Mesenchymal stem cell (in vitro differentiated cells and primary cell): Measurements from ENCODE around the gene ELAVL1. TPM values are rescaled to one million over a fixed set of nuclear protein-coding genes. Genes with fewer than 3 reads are reported as not detected.

ENCODE experiments used
- DNase-seq: peaks from one replicate; pipeline ENCODE4 v3.0.0-alpha.2; 2013
- H2AFZ ChIP-seq: one replicate; pipeline ENCODE4 v1.6.1; 2013; ENCODE audit warnings: low read depth, mild to moderate bottlenecking, control low read depth, inconsistent platforms, low read length, moderate library complexity
- H2AK5ac ChIP-seq: 2 replicates; pipeline ENCODE4 v1.6.1; 2013; ENCODE audit warnings: low read length, moderate library complexity, mild to moderate bottlenecking, inconsistent platforms; ENCODE audit not compliant: severe bottlenecking
- H2BK120ac ChIP-seq: one replicate; pipeline ENCODE4 v1.6.1; 2013; ENCODE audit warnings: low read depth, mild to moderate bottlenecking, inconsistent platforms, low read length, moderate library complexity
- H2BK12ac ChIP-seq, 2 experiments: one replicate each; pipeline ENCODE4 v1.6.1; 2013; ENCODE audit warnings: inconsistent platforms in 2 of 2, low read length in 2 of 2, mild to moderate bottlenecking in 2 of 2, moderate library complexity in 2 of 2, control low read depth in 1 of 2
- H2BK15ac ChIP-seq: one replicate; pipeline ENCODE4 v1.6.1; 2013; ENCODE audit warnings: mild to moderate bottlenecking, low read depth, inconsistent platforms; ENCODE audit not compliant: poor library complexity, severe bottlenecking
- H2BK5ac ChIP-seq: 2 replicates; pipeline ENCODE4 v1.6.1; 2013; ENCODE audit warnings: low read depth, mild to moderate bottlenecking, low read length, control low read depth, inconsistent platforms; ENCODE audit not compliant: poor library complexity, severe bottlenecking
- H3K14ac ChIP-seq, 2 experiments: one replicate each; pipeline ENCODE4 v1.6.1; 2013; ENCODE audit warnings: inconsistent platforms in 2 of 2, low read length in 2 of 2, control low read depth in 1 of 2, mild to moderate bottlenecking in 1 of 2, moderate library complexity in 1 of 2
- H3K18ac ChIP-seq, 2 experiments: one replicate each; pipeline ENCODE4 v1.6.1; 2013; ENCODE audit warnings: inconsistent platforms in 2 of 2, low read length in 2 of 2, control low read depth in 1 of 2, low read depth in 1 of 2, mild to moderate bottlenecking in 1 of 2
- H3K23ac ChIP-seq, 2 experiments: one replicate each; pipeline ENCODE4 v1.6.1; 2013; ENCODE audit warnings: inconsistent platforms in 2 of 2, low read length in 2 of 2, mild to moderate bottlenecking in 2 of 2, moderate library complexity in 2 of 2, control low read depth in 1 of 2
- H3K27ac ChIP-seq: 2 replicates; pipeline ENCODE4 v1.5.1; 2013; ENCODE audit warnings: mild to moderate bottlenecking, moderate library complexity, low read length, control low read depth, inconsistent platforms; ENCODE audit not compliant: poor library complexity, severe bottlenecking
- H3K27me3 ChIP-seq, 2 experiments: 2 replicates each; pipeline versions ENCODE4 v1.6.1 to v1.7.0; 2013; ENCODE audit warnings: low read length in 2 of 2, mild to moderate bottlenecking in 2 of 2, moderate library complexity in 2 of 2, control low read depth in 1 of 2, inconsistent platforms in 1 of 2; ENCODE audit not compliant: control insufficient read depth in 1 of 2, insufficient read depth in 1 of 2
- H3K36me3 ChIP-seq, 2 experiments: 2 replicates each; pipeline versions ENCODE4 v1.6.1 to v1.7.0; 2013; ENCODE audit warnings: low read length in 2 of 2, control low read depth in 1 of 2, inconsistent platforms in 1 of 2, low read depth in 1 of 2, mild to moderate bottlenecking in 1 of 2; ENCODE audit not compliant: insufficient read depth in 2 of 2, control insufficient read depth in 1 of 2
- H3K4ac ChIP-seq, 2 experiments: one replicate each; pipeline ENCODE4 v1.6.1; 2013; ENCODE audit warnings: inconsistent platforms in 2 of 2, low read length in 2 of 2, mild to moderate bottlenecking in 2 of 2, moderate library complexity in 2 of 2, control low read depth in 1 of 2, low read depth in 1 of 2
- H3K4me1 ChIP-seq: 2 replicates; pipeline ENCODE4 v1.6.1; 2013; ENCODE audit warnings: low read depth, low read length, control low read depth; ENCODE audit not compliant: control insufficient read depth, insufficient read depth
- H3K4me2 ChIP-seq: 2 replicates; pipeline ENCODE4 v1.6.1; 2013; ENCODE audit warnings: low read length, mild to moderate bottlenecking, inconsistent platforms; ENCODE audit not compliant: poor library complexity, severe bottlenecking
- H3K4me3 ChIP-seq, 2 experiments: 2 replicates each; pipeline versions ENCODE4 v1.5.1 to v1.7.0; 2013; ENCODE audit warnings: low read length in 2 of 2, mild to moderate bottlenecking in 2 of 2, control low read depth in 1 of 2, low read depth in 1 of 2; ENCODE audit not compliant: insufficient read depth in 1 of 2
- H3K79me1 ChIP-seq: replicated peaks from 2 replicates; pipeline ENCODE4 v1.6.1; 2013; ENCODE audit warnings: mild to moderate bottlenecking, control low read depth, low read length, inconsistent platforms; ENCODE audit not compliant: poor library complexity, severe bottlenecking
- H3K9ac ChIP-seq: 2 replicates; pipeline ENCODE4 v1.7.0; 2013; ENCODE audit warnings: mild to moderate bottlenecking, low read length, moderate library complexity
- H3K9me3 ChIP-seq: 2 replicates; pipeline ENCODE4 v1.7.0; 2013; ENCODE audit warnings: mild to moderate bottlenecking, low read length; ENCODE audit not compliant: control insufficient read depth
- H4K8ac ChIP-seq: one replicate; pipeline ENCODE4 v1.6.1; 2013; ENCODE audit warnings: inconsistent platforms, mild to moderate bottlenecking, low read length, moderate library complexity
- H4K91ac ChIP-seq: one replicate; pipeline ENCODE4 v1.6.1; 2013; ENCODE audit warnings: mild to moderate bottlenecking, low read length, inconsistent platforms
- WGBS: methylation state at CpG from one replicate; pipeline ENCODE4 v1.1.7; 2013; ENCODE audit warnings: mixed read lengths; 5-methylcytosine and 5-hydroxymethylcytosine counted together
- polyA plus RNA-seq, 2 experiments: library from polyadenylated mRNA; stranded (reverse); fragments of 200-250 nt; gene quantifications; one replicate each; pipeline ENCODE4 v1.2.3, GENCODE V29; 2013

The ELAVL1 gene
- 48.1 TPM for polyA plus RNA-seq (2013, experiment 1 of 2)
- polyA plus RNA-seq (2013, experiment 2 of 2), result 46.4 TPM

DNA sequence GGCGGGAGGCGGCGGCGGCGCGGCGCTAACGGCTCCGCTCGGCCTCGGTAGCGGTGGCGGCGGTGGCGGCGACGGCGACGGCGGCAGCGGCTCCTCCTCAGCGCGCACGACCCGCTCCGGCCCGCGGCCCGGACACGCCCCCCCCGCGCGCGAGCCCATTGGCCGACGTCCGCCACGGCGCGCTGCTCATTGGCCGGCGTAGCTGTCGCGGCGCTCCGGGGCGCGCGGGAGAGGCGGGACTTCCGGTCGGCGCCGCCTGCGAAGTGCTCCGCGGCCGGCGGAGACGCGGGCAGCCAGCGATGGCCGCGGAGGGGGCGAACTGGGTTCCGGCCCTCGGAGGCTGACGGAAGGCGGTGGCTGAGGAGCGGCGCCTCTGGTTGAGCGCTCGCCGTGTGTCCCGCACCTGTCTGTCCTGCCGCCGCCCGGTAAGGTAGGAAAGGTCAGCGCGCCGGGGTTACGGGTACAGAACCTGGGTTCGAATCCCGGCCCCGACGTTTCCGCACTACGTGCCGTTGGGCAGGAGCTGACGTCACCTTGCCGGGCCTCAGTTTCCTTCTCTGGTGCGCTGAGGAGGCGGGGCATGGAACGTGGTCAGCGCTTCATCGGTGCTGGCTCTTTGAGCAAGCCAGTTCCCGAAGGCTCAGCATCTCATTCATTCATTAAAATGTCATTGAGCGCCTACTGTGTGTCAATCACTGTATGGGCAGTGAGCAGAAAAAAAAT lies at the start of gene ELAVL1:
Gene ELAVL1 (minus strand): TSS at position 108 of the 723 bp plus-strand sequence. CDS start 13,826 bp downstream, outside the sequence.
- peak within 1 kb of the TSS; percentile 79 for H2AFZ ChIP-seq
- peak within 1 kb of the TSS; percentile 65 for H3K27ac ChIP-seq
- peak within 1 kb of the TSS; percentile 33 to 88 for H2BK12ac ChIP-seq
- H2BK15ac ChIP-seq, result peak within 1 kb of the TSS; percentile 17
- H3K4me2 ChIP-seq, result peak within 1 kb of the TSS; percentile 96
- H3K36me3 ChIP-seq, result peaks cover 5 to 8% of the 10 kb centered on the region in 2 experiments
- H3K79me1 ChIP-seq, result peaks cover 5% of the 10 kb centered on the region
- H2AK5ac ChIP-seq, result no peak within 1 kb of the TSS
- DNase-seq, result peak; percentile 88
- H2BK5ac ChIP-seq, result peak within 1 kb of the TSS; percentile 15
- peak within 1 kb of the TSS; percentile 78 for H2BK120ac ChIP-seq
- peak within 1 kb of the TSS; percentile 97 for H4K91ac ChIP-seq
- H3K23ac ChIP-seq, result peak within 1 kb of the TSS; percentile 9 to 64
- H3K4me1 ChIP-seq, result peaks cover 20% of the 10 kb centered on the region
- no peaks in the 10 kb centered on the region for H3K27me3 ChIP-seq
- H3K4me3 ChIP-seq, result peak within 1 kb of the TSS; percentile 92 to 98
- H4K8ac ChIP-seq, result peak within 1 kb of the TSS; percentile 99
- H3K9ac ChIP-seq, result peak within 1 kb of the TSS; percentile 97
- H3K9me3 ChIP-seq, result no peaks in the 10 kb centered on the region
- H3K4ac ChIP-seq, result peak within 1 kb of the TSS; percentile 67 to 73
- under 1% methylated on average over 68 of the region's 98 CpGs for WGBS
- H3K18ac ChIP-seq, result peak within 1 kb of the TSS; percentile 91 to 95
- peak within 1 kb of the TSS in 1 of 2 experiments; percentile 86 for H3K14ac ChIP-seq

DNA sequence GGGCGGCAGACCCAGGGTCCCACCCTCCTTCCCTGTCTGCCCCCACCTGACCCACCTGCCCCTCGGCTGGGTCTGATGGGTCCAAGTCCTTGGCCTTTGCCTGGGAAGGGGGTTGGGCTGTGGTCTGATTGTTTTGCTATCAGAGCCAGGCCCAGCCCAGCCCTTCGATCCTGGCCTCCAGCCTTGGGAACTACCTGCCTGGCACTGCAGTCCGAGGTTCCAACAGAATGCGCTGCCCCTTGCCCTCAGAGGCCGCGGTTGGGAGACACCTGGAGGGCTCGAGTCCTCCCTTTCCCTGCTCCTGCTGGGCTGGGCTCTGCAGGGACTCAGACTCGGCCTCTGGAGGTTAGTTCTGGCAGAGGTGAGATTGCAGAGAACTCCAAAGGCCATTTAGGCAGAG lies 48.7 kb upstream of the ELAVL1 start:
- no peak overlapping the region for H3K4ac ChIP-seq
- H3K23ac ChIP-seq, result no peak overlapping the region
- no peak overlapping the region for H2AK5ac ChIP-seq
- H3K36me3 ChIP-seq, result no peaks in the 10 kb centered on the region
- no peak overlapping the region for H2BK15ac ChIP-seq
- H3K27ac ChIP-seq, result no peak overlapping the region
- peaks cover 11 to 35% of the 10 kb centered on the region in 2 experiments for H3K27me3 ChIP-seq
- peaks cover 10% of the 10 kb centered on the region for H3K4me1 ChIP-seq
- H2BK12ac ChIP-seq, result no peak overlapping the region
- no peak overlapping the region for H3K4me2 ChIP-seq
- 69% methylated on average over 8 of the region's 9 CpGs for WGBS
- H2BK120ac ChIP-seq, result no peak overlapping the region
- H2BK5ac ChIP-seq, result no peak overlapping the region
- no peak overlapping the region for H4K8ac ChIP-seq
- H4K91ac ChIP-seq, result no peak overlapping the region
- H3K4me3 ChIP-seq, result no peak overlapping the region
- H3K79me1 ChIP-seq, result no peaks in the 10 kb centered on the region
- no peak overlapping the region for H3K14ac ChIP-seq
- H3K9ac ChIP-seq, result no peak overlapping the region
- no peak for DNase-seq
- H3K18ac ChIP-seq, result no peak overlapping the region
- no peak overlapping the region for H2AFZ ChIP-seq
- H3K9me3 ChIP-seq, result no peaks in the 10 kb centered on the region

DNA sequence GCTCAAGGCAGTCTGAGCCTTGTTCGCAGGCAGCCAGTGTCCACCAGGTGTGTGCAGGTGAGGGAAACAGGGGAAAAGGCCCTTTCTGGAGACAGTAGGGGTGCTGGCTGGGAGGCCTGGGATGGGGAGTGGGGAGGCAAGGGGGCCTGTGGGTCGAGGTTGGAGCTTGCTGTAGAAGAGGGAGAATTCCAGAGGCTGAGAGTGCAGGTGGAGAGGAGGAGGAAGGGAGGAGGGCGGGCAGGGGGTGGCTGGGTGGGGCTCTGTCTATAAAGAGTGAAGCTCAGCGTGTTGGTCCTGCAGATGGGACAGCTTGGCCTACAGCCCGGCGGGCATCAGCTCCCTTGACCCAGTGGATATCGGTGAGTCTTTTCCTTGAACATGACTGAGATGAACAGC lies 47.0 kb upstream of the ELAVL1 start, which contains the start of gene CCL25:
Gene CCL25 (plus strand): TSS at position 297 of the 396 bp plus-strand sequence. CDS start 290 bp downstream, outside the sequence.
- Histone ChIP-seq H3K4ac (no peak within 1 kb of the TSS), H4K91ac (no peak within 1 kb of the TSS), H3K9ac (no peak within 1 kb of the TSS), H3K4me2 (no peak within 1 kb of the TSS), H2AFZ (no peak within 1 kb of the TSS), H3K4me3 (no peak within 1 kb of the TSS), H4K8ac (no peak within 1 kb of the TSS), H2BK12ac (no peak within 1 kb of the TSS), H3K4me1 (peaks cover 10% of the 10 kb centered on the region), H2BK15ac (no peak within 1 kb of the TSS), H3K79me1 (no peaks in the 10 kb centered on the region), H3K27me3 (peaks cover 11 to 38% of the 10 kb centered on the region in 2 experiments), H2BK5ac (no peak within 1 kb of the TSS), H3K27ac (no peak within 1 kb of the TSS), H3K9me3 (no peaks in the 10 kb centered on the region), H2BK120ac (no peak within 1 kb of the TSS), H3K18ac (no peak within 1 kb of the TSS), H3K23ac (no peak within 1 kb of the TSS), H2AK5ac (no peak within 1 kb of the TSS), H3K36me3 (no peaks in the 10 kb centered on the region), H3K14ac (no peak within 1 kb of the TSS)
- DNase-seq, result no peak
- 71% methylated on average over 7 of the region's 7 CpGs for WGBS

DNA sequence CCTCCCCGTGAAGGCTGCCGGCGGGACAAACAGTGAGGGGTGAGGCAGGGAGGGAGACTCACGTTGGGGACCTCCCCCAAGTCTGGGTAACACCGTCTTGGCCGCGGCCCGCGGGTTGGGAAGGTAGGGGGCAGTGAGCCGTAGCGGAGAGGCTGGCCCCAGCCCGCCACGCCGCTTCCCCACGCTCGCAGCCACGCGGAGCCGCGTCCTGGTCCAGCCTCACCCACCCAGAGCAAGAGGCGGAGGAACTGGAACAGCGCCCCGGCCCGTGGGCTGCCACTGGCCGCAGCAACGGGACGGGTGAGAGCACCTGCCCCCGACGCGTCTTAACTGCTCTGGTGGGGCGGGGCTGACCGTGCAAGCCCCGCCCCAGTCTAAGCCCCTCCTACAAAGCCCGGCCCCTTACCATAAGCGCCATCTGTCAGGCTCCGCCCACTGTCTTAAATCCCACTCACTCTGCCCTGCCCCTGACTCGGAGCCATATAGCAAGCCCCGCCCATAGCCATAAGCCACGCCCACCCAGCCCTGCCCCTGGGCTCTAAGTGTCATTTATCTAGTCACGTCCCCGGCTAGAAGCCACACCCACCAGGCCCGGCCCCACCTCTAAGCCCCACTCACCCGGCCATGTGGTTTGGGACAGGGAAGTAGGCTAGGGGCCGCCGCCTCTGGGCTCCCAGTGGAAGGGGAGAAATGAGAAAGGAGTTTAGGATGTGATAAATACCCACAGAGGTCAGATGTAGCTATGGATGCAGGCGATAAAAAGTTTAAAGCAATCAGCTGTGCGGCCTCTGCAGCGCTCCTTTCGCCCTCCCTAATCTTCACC lies 45.0 kb upstream of the ELAVL1 start:
- Histone ChIP-seq H3K14ac (peak overlapping the region in 1 of 2 experiments; percentile 84), H4K8ac (no peak overlapping the region), H2BK15ac (no peak overlapping the region), H3K18ac (peak overlapping the region in 1 of 2 experiments; percentile 24), H3K36me3 (no peaks in the 10 kb centered on the region), H3K23ac (peak overlapping the region in 1 of 2 experiments; percentile 52), H2AK5ac (no peak overlapping the region), H2BK12ac (no peak overlapping the region), H2BK5ac (no peak overlapping the region), H3K4me3 (peak overlapping the region in 1 of 2 experiments; percentile 13), H3K27ac (no peak overlapping the region), H2AFZ (peak overlapping the region; percentile 89), H3K4me1 (peaks cover 10% of the 10 kb centered on the region), H4K91ac (no peak overlapping the region), H3K4me2 (peak overlapping the region; percentile 33), H3K4ac (no peak overlapping the region), H3K9me3 (no peaks in the 10 kb centered on the region), H3K27me3 (peaks cover 11 to 35% of the 10 kb centered on the region in 2 experiments), H2BK120ac (no peak overlapping the region), H3K9ac (no peak overlapping the region), H3K79me1 (no peaks in the 10 kb centered on the region)
- 12% methylated on average over 43 of the region's 49 CpGs for WGBS
- DNase-seq, result peak; percentile 77
